Measurements from ENCODE around the gene TRAPPC5.

Gene TRAPPC5

GRCh38 chr19:7694499-7694898 is 13.9 kb downstream of the TRAPPC5 start:
- Histone ChIP-seq H3K27ac (replicated peaks) (no peak overlapping the region), H3K4me3 (replicated peaks; ENCODE audit: insufficient read depth, low read length) (no peak overlapping the region), H3K27me3 (ENCODE audit: insufficient read depth, poor library complexity, severe bottlenecking) (no peaks in the 10 kb centered on the region)
- TF ChIP-seq CTCF (IDR thresholded peaks at IDR 0.05; ENCODE audit: insufficient read depth, low read length), result no peak
- TF ChIP-seq SPI1 (IDR thresholded peaks at IDR 0.05; ENCODE audit: borderline replicate concordance, low read depth), result no peak
- TF ChIP-seq POLR2AphosphoS5 (IDR thresholded peaks at IDR 0.05; ENCODE audit: low read depth), result no peak
- no peak for TF ChIP-seq GABPA (IDR thresholded peaks at IDR 0.05; ENCODE audit: low read depth)
- no peak for TF ChIP-seq REST (IDR thresholded peaks at IDR 0.05; ENCODE audit: insufficient replicate concordance, low read depth)
- DNase-seq (ENCODE audit: low read depth in 1 of 2, low spot score in 1 of 2), result no peak

GRCh38 chr19:7697721-7698287 is 17.2 kb downstream of the TRAPPC5 start:
- DNase-seq (ENCODE audit: low read depth in 1 of 2, low spot score in 1 of 2), result no peak
- H3K27ac ChIP-seq (replicated peaks), result no peak overlapping the region
- peak overlapping the region; percentile 43 for H3K4me3 ChIP-seq (replicated peaks; ENCODE audit: insufficient read depth, low read length)
- H3K27me3 ChIP-seq (ENCODE audit: insufficient read depth, poor library complexity, severe bottlenecking), result no peaks in the 10 kb centered on the region
- TF ChIP-seq CTCF (IDR thresholded peaks at IDR 0.05; ENCODE audit: insufficient read depth, low read length) (no peak), POLR2AphosphoS5 (IDR thresholded peaks at IDR 0.05; ENCODE audit: low read depth) (no peak), SPI1 (IDR thresholded peaks at IDR 0.05; ENCODE audit: borderline replicate concordance, low read depth) (no peak), GABPA (IDR thresholded peaks at IDR 0.05; ENCODE audit: low read depth) (no peak), REST (IDR thresholded peaks at IDR 0.05; ENCODE audit: insufficient replicate concordance, low read depth) (no peak)

GRCh38 chr19:7698583-7698982 is 17.9 kb downstream of the TRAPPC5 start:
- no peaks in the 10 kb centered on the region for H3K27me3 ChIP-seq (ENCODE audit: insufficient read depth, poor library complexity, severe bottlenecking)
- peak overlapping the region; percentile 43 for H3K4me3 ChIP-seq (replicated peaks; ENCODE audit: insufficient read depth, low read length)
- DNase-seq (ENCODE audit: low read depth in 1 of 2, low spot score in 1 of 2), result no peak
- TF ChIP-seq GABPA (IDR thresholded peaks at IDR 0.05; ENCODE audit: low read depth) (no peak), SPI1 (IDR thresholded peaks at IDR 0.05; ENCODE audit: borderline replicate concordance, low read depth) (no peak), POLR2AphosphoS5 (IDR thresholded peaks at IDR 0.05; ENCODE audit: low read depth) (no peak), CTCF (IDR thresholded peaks at IDR 0.05; ENCODE audit: insufficient read depth, low read length) (no peak), REST (IDR thresholded peaks at IDR 0.05; ENCODE audit: insufficient replicate concordance, low read depth) (no peak)
- H3K27ac ChIP-seq (replicated peaks), result no peak overlapping the region
